Lower leg skin (tissue), 4 donors: Measurements from ENCODE around the gene CREB3. TPM values are rescaled to one million over a fixed set of nuclear protein-coding genes. Genes with fewer than 3 reads are reported as not detected.

Experiments used
- DNase-seq, 2 donors: peaks; one replicate each; pipeline ENCODE4 v3.0.0-alpha.2; 2019; ENCODE audit warnings: low spot score in 2 of 2
- H3K4me3 ChIP-seq: fragments of 200-600 bp; sonication (generic); 2 replicates; pipeline ENCODE4 v1.5.1; 2017; ENCODE audit warnings: mild to moderate bottlenecking, low read depth; ENCODE audit not compliant: poor library complexity, severe bottlenecking
- CTCF ChIP-seq, 3 donors: fragments of 450-650 bp; IDR thresholded peaks; one replicate each; pipeline ENCODE4 v1.5.1; 2016; ENCODE audit warnings: antibody characterized with exemption in 3 of 3, mild to moderate bottlenecking in 3 of 3, moderate library complexity in 2 of 3
- POLR2A ChIP-seq, 2 donors: fragments of 450-650 bp; IDR thresholded peaks; one replicate each; pipeline ENCODE4 v1.6.1; 2016 to 2017; ENCODE audit warnings: antibody characterized with exemption in 2 of 2, mild to moderate bottlenecking in 1 of 2, moderate library complexity in 1 of 2
- WGBS, 2 donors: methylation state at CpG; one replicate each; pipeline ENCODE4 v1.1.5; 2018; 5-methylcytosine and 5-hydroxymethylcytosine counted together
- intact Hi-C: fragments of 100-400 bp; cut with DNase I; formaldehyde crosslinking; loops from one replicate; pipeline ENCODE4 v1.15.0; 2023; ENCODE audit warnings: low total_unique reads
- total RNA-seq, 4 donors: library from RNA; depleted of rRNA; stranded (reverse); fragments of >200 nt; gene quantifications; one replicate each; pipeline ENCODE4 v1.1.0, GENCODE V29; 2016

Gene CREB3
- total RNA-seq, 4 donors from 2014 or later, result 18.2 to 26.6 (median 20.5) TPM

GRCh38 chr9:35705372-35705771, 27.1 kb upstream of the CREB3 start:
- no peak overlapping the region for H3K4me3 ChIP-seq
- intact Hi-C loops, result no loop called here
- TF ChIP-seq CTCF (IDR thresholded peaks at IDR 0.05) (no peak), POLR2A (IDR thresholded peaks at IDR 0.05) (no peak)
- WGBS, 2 donors, result 88 to 90% methylated on average over 8 of the region's 8 CpGs
- no peak for DNase-seq

- DNase-seq, result no peak
- intact Hi-C loops, result no loop called here
- TF ChIP-seq CTCF (IDR thresholded peaks at IDR 0.05) (no peak), POLR2A (IDR thresholded peaks at IDR 0.05) (no peak)
- no peak overlapping the region for H3K4me3 ChIP-seq
- 90 to 94% methylated on average over 6 to 7 of the region's 7 CpGs for WGBS, 2 donors
Measured at GRCh38 chr9:35705836-35706430, 26.5 kb upstream of the CREB3 start.

- TF ChIP-seq CTCF (IDR thresholded peaks at IDR 0.05), result no peak
- 95 to 97% methylated on average over 10 of the region's 10 CpGs for WGBS, 2 donors
- DNase-seq, result no peak
- intact Hi-C loops, result no loop called here
- H3K4me3 ChIP-seq, result no peak overlapping the region
Measured at GRCh38 chr9:35706951-35707350, 25.5 kb upstream of the CREB3 start.

GRCh38 chr9:35708146-35708545, 24.3 kb upstream of the CREB3 start:
- TF ChIP-seq POLR2A (IDR thresholded peaks at IDR 0.05) (no peak), CTCF (IDR thresholded peaks at IDR 0.05) (no peak)
- intact Hi-C loops, result no loop called here
- H3K4me3 ChIP-seq, result no peak overlapping the region
- 96 to 99% methylated on average over 4 of the region's 4 CpGs for WGBS, 2 donors
- DNase-seq, result no peak

- TF ChIP-seq CTCF (IDR thresholded peaks at IDR 0.05), result no peak
- TF ChIP-seq POLR2A (IDR thresholded peaks at IDR 0.05), result no peak
- no peak for DNase-seq
- intact Hi-C loops, result no loop called here
- WGBS, 2 donors, result 80 to 84% methylated on average over 7 of the region's 7 CpGs
- no peak overlapping the region for H3K4me3 ChIP-seq
Measured at GRCh38 chr9:35710818-35711500, 21.5 kb upstream of the CREB3 start.
